ENCODE measurements around the gene FCRL5.

- TF ChIP-seq POLR2AphosphoS5 (IDR thresholded peaks at IDR 0.05; ENCODE audit: low read depth, low read length): no peak
- TF ChIP-seq TAF1 (IDR thresholded peaks at IDR 0.05; ENCODE audit: borderline replicate concordance, low read depth, low read length): no peak
- no peak for TF ChIP-seq POLR2A (IDR thresholded peaks at IDR 0.05; ENCODE audit: low read depth, low read length)
These were observed 47.7 kb downstream of the FCRL5 start for GRCh38 chr1:157504646-157505045.

Measured in GM12892 (cell line).